ENCODE measurements around the gene BRPF3.

DNA sequence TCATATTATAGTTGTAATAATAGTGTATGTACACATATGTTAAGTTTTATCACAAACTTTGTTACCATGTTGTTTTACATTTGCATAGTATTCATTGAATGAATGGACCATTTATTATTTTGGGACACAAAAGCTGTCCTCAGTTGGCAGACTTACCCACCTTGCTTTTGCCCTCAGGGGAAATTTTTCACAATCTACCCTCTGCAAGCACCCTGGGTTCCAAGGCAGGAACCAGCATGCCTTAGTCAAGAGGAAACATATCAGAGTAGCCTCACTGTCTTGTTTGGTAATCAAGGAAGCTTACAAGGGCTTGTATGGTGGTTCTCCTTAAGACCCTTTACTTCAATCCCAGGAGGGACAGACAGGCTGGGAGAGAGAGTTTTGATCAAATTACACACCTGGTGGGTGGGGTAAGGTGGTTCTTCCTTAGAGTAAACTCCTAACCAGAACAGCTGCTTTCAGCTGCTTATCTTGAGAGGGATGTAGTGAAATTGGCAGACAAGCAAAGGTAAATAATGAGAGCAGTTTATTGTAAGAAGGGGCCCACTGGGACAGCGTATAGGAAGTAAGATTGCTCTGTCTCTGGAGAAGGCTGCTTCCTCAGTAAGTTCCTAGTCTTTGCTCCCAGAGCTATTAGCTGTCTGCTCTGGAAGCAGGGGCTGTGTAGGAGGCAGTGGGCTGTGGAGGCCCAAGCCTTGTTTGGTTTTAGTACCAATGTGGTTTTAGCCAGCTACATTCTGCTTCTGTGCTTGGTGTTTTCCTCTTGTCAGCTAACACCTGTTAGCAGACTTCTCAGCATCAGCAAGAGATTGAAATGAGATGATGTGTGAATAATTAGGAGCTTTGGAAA lies 31.1 kb downstream of the BRPF3 start:
- TF ChIP-seq, protein P1, sequence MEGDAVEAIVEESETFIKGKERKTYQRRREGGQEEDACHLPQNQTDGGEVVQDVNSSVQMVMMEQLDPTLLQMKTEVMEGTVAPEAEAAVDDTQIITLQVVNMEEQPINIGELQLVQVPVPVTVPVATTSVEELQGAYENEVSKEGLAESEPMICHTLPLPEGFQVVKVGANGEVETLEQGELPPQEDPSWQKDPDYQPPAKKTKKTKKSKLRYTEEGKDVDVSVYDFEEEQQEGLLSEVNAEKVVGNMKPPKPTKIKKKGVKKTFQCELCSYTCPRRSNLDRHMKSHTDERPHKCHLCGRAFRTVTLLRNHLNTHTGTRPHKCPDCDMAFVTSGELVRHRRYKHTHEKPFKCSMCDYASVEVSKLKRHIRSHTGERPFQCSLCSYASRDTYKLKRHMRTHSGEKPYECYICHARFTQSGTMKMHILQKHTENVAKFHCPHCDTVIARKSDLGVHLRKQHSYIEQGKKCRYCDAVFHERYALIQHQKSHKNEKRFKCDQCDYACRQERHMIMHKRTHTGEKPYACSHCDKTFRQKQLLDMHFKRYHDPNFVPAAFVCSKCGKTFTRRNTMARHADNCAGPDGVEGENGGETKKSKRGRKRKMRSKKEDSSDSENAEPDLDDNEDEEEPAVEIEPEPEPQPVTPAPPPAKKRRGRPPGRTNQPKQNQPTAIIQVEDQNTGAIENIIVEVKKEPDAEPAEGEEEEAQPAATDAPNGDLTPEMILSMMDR (tag by site-specific recombination; IDR thresholded peaks at IDR 0.05) = no peak
- TF ChIP-seq, protein P2, sequence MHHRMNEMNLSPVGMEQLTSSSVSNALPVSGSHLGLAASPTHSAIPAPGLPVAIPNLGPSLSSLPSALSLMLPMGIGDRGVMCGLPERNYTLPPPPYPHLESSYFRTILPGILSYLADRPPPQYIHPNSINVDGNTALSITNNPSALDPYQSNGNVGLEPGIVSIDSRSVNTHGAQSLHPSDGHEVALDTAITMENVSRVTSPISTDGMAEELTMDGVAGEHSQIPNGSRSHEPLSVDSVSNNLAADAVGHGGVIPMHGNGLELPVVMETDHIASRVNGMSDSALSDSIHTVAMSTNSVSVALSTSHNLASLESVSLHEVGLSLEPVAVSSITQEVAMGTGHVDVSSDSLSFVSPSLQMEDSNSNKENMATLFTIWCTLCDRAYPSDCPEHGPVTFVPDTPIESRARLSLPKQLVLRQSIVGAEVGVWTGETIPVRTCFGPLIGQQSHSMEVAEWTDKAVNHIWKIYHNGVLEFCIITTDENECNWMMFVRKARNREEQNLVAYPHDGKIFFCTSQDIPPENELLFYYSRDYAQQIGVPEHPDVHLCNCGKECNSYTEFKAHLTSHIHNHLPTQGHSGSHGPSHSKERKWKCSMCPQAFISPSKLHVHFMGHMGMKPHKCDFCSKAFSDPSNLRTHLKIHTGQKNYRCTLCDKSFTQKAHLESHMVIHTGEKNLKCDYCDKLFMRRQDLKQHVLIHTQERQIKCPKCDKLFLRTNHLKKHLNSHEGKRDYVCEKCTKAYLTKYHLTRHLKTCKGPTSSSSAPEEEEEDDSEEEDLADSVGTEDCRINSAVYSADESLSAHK (tag by site-specific recombination; IDR thresholded peaks at IDR 0.05) = no peak
- TF ChIP-seq YY1 (tag by site-specific recombination; IDR thresholded peaks at IDR 0.05) (no peak), ZNF350 (tag by site-specific recombination; IDR thresholded peaks at IDR 0.05) (no peak)
- TF ChIP-seq, protein P3, sequence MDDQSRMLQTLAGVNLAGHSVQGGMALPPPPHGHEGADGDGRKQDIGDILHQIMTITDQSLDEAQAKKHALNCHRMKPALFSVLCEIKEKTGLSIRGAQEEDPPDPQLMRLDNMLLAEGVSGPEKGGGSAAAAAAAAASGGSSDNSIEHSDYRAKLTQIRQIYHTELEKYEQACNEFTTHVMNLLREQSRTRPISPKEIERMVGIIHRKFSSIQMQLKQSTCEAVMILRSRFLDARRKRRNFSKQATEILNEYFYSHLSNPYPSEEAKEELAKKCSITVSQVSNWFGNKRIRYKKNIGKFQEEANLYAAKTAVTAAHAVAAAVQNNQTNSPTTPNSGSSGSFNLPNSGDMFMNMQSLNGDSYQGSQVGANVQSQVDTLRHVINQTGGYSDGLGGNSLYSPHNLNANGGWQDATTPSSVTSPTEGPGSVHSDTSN (CRISPR knock-in tag; IDR thresholded peaks at IDR 0.05) = no peak

Data from HEK293 (cell line).